H1 (cell line): ENCODE data around the gene CCDC74A. TPM values are rescaled to one million over a fixed set of nuclear protein-coding genes. Genes with fewer than 3 reads are reported as not detected.
"Not testable (repeated sequence)": the region's sequence is repeated elsewhere in the genome, so short reads cannot be mapped to it uniquely, and the experiment has no call there.

Experiments used
- CTCF ChIA-PET: fragments of 300-600 bp; sonication (Branson Sonifier 250); formaldehyde crosslinking; loops from one replicate; lab custom pipeline; 2021; ENCODE audit not compliant: partially characterized antibody; lab: Charles Lee
- POLR2A ChIA-PET: fragments of 300-600 bp; sonication (Branson Sonifier 250); formaldehyde crosslinking; loops from one replicate; lab custom pipeline; 2021; ENCODE audit warnings: inconsistent platforms; ENCODE audit not compliant: partially characterized antibody; lab: Charles Lee
- DNase-seq, 2 experiments: peaks; one replicate each; pipeline versions ENCODE4 v3.0.0 to v3.0.0-alpha.2; 2010 to 2022; ENCODE audit warnings: low spot score in 2 of 2, low read depth in 1 of 2, mixed read lengths in 1 of 2
- FAIRE-seq: peaks from 2 replicates; lab custom pipeline; 2011; peaks lifted over from hg19 to GRCh38; lab: Jason Lieb, UNC
- H2AFZ ChIP-seq: 2 replicates; pipeline ENCODE4 v1.8.1; 2012; ENCODE audit warnings: low read length, inconsistent platforms
- H2AK5ac ChIP-seq: 2 replicates; pipeline ENCODE4 v1.6.1; 2013; ENCODE audit warnings: low read depth, low read length
- H2BK120ac ChIP-seq: replicated peaks from 2 replicates; pipeline ENCODE3; 2013; ENCODE audit warnings: low read depth, low read length, inconsistent platforms
- H2BK12ac ChIP-seq: 2 replicates; pipeline ENCODE4 v1.6.1; 2013; ENCODE audit warnings: low read depth, low read length
- H2BK15ac ChIP-seq: 2 replicates; pipeline ENCODE4 v1.6.1; 2013; ENCODE audit warnings: low read length
- H2BK20ac ChIP-seq: 2 replicates; pipeline ENCODE4 v1.6.1; 2013; ENCODE audit warnings: low read length
- H2BK5ac ChIP-seq: 2 replicates; pipeline ENCODE4 v1.6.1; 2013; ENCODE audit warnings: low read depth, low read length
- H3K14ac ChIP-seq: 2 replicates; pipeline ENCODE4 v1.6.1; 2013; ENCODE audit warnings: inconsistent platforms; ENCODE audit not compliant: insufficient read length
- H3K18ac ChIP-seq: 2 replicates; pipeline ENCODE4 v1.6.1; 2013; ENCODE audit warnings: low read length; ENCODE audit errors: extremely low read depth
- H3K23ac ChIP-seq: 2 replicates; pipeline ENCODE4 v1.6.1; 2013; ENCODE audit warnings: inconsistent platforms; ENCODE audit not compliant: insufficient read length
- H3K23me2 ChIP-seq: 2 replicates; pipeline ENCODE4 v1.6.1; 2013; ENCODE audit warnings: low read depth, low read length
- H3K27ac ChIP-seq: 2 replicates; pipeline ENCODE4 v1.6.1; 2011; ENCODE audit warnings: low read depth, low read length, inconsistent platforms
- H3K27me3 ChIP-seq, 4 experiments: replicated peaks in 1 of 4; 1 replicate in 1 of 4; 2 replicates in 3 of 4; pipeline versions ENCODE4 v1.6.1 to v1.8.1; 2011 to 2013; ENCODE audit warnings: low read length in 3 of 4, mild to moderate bottlenecking in 3 of 4, inconsistent platforms in 2 of 4, mixed read lengths in 2 of 4, moderate library complexity in 1 of 4; ENCODE audit not compliant: control insufficient read depth in 3 of 4, insufficient read depth in 3 of 4; ENCODE audit errors: extremely low read depth in 1 of 4
- H3K36me3 ChIP-seq, 4 experiments: 2 replicates each; pipeline versions ENCODE4 v1.6.1 to v1.8.1; 2011 to 2013; ENCODE audit warnings: mild to moderate bottlenecking in 4 of 4, low read length in 3 of 4, moderate library complexity in 2 of 4, control low read depth in 1 of 4, inconsistent platforms in 1 of 4; ENCODE audit not compliant: insufficient read depth in 4 of 4, control insufficient read depth in 2 of 4
- H3K4ac ChIP-seq: replicated peaks from 2 replicates; pipeline ENCODE3; 2013; ENCODE audit warnings: low read length, low read depth, mixed read lengths, inconsistent platforms; ENCODE audit not compliant: insufficient read length
- H3K4me1 ChIP-seq, 4 experiments: replicated peaks in 1 of 4; 1 replicate in 1 of 4; 2 replicates in 3 of 4; pipeline versions ENCODE4 v1.6.1 to v1.8.1; 2011 to 2013; ENCODE audit warnings: low read length in 3 of 4, inconsistent platforms in 2 of 4, mixed read lengths in 1 of 4; ENCODE audit not compliant: insufficient read depth in 4 of 4, control insufficient read depth in 3 of 4
- H3K4me2 ChIP-seq, 2 experiments: 2 replicates each; pipeline versions ENCODE4 v1.6.1 to v1.8.1; 2011 to 2013; ENCODE audit warnings: low read depth in 2 of 2, low read length in 2 of 2, control low read depth in 1 of 2, inconsistent platforms in 1 of 2, mild to moderate bottlenecking in 1 of 2; ENCODE audit not compliant: insufficient read depth in 1 of 2
- H3K4me3 ChIP-seq, 4 experiments: fragments of 200-600, 300-600 bp in 1 of 4; sonication (generic), shearing (Covaris generic), sonication (Bioruptor Twin) in 1 of 4; 2 replicates each; pipeline versions ENCODE4 v1.5.1 to v1.8.1; 2011 to 2016; ENCODE audit warnings: low read length in 4 of 4, low read depth in 3 of 4, control low read depth in 2 of 4, inconsistent platforms in 2 of 4, mild to moderate bottlenecking in 2 of 4, mixed read lengths in 1 of 4, moderate library complexity in 1 of 4; ENCODE audit not compliant: insufficient read depth in 2 of 4; ENCODE audit errors: extremely low read depth in 1 of 4
- H3K56ac ChIP-seq: replicated peaks from 2 replicates; pipeline ENCODE3; 2013; ENCODE audit warnings: low read depth, mild to moderate bottlenecking, mixed read lengths, low read length, inconsistent platforms; ENCODE audit not compliant: insufficient read length
- H3K79me1 ChIP-seq: 2 replicates; pipeline ENCODE4 v1.6.1; 2013; ENCODE audit warnings: low read depth, low read length, control low read depth
- H3K79me2 ChIP-seq, 2 experiments: 2 replicates each; pipeline versions ENCODE4 v1.6.1 to v1.8.1; 2012 to 2013; ENCODE audit warnings: low read length in 2 of 2, mild to moderate bottlenecking in 2 of 2, inconsistent platforms in 1 of 2; ENCODE audit not compliant: insufficient read depth in 2 of 2, control insufficient read depth in 1 of 2
- H3K9ac ChIP-seq, 4 experiments: replicated peaks in 1 of 4; 1 replicate in 1 of 4; 2 replicates in 3 of 4; pipeline versions ENCODE4 v1.6.1 to v1.8.1; 2011 to 2013; ENCODE audit warnings: low read depth in 3 of 4, low read length in 3 of 4, control low read depth in 2 of 4, mild to moderate bottlenecking in 2 of 4, moderate library complexity in 2 of 4, inconsistent platforms in 1 of 4; ENCODE audit errors: extremely low read depth in 1 of 4
- H3K9me3 ChIP-seq, 2 experiments: 2 replicates each; pipeline versions ENCODE4 v1.6.1 to v1.8.1; 2012 to 2013; ENCODE audit warnings: mild to moderate bottlenecking in 2 of 2, moderate library complexity in 2 of 2, control low read depth in 1 of 2, inconsistent platforms in 1 of 2, low read depth in 1 of 2, low read length in 1 of 2, mixed read lengths in 1 of 2; ENCODE audit not compliant: insufficient read depth in 2 of 2
- H4K20me1 ChIP-seq, 2 experiments: replicated peaks in 1 of 2; 2 replicates each; pipeline versions ENCODE3 to v1.8.1; 2011 to 2013; ENCODE audit warnings: inconsistent platforms in 2 of 2, low read length in 2 of 2, mild to moderate bottlenecking in 1 of 2; ENCODE audit not compliant: insufficient read depth in 2 of 2, control insufficient read depth in 1 of 2
- H4K5ac ChIP-seq: 2 replicates; pipeline ENCODE4 v1.6.1; 2013; ENCODE audit warnings: low read length, low read depth, mixed read lengths, inconsistent platforms; ENCODE audit not compliant: insufficient read length
- H4K8ac ChIP-seq: 2 replicates; pipeline ENCODE4 v1.8.0; 2013; ENCODE audit warnings: mild to moderate bottlenecking, moderate library complexity, low read length, inconsistent platforms; ENCODE audit not compliant: insufficient read depth; ENCODE audit errors: extremely low read depth
- H4K91ac ChIP-seq: replicated peaks from 2 replicates; pipeline ENCODE3; 2013; ENCODE audit warnings: low read length, mixed read lengths, inconsistent platforms; ENCODE audit not compliant: insufficient read length
- WGBS, 2 experiments: shearing (Covaris generic) in 1 of 2; methylation state at CpG; one replicate each; pipeline versions ENCODE4 v1.1.6 to v1.1.7; 2013 to 2015; ENCODE audit warnings: low lambda C conversion rate in 2 of 2, mixed read lengths in 2 of 2, inconsistent platforms in 1 of 2, low coverage in 1 of 2, missing lambda C conversion rate in 1 of 2; ENCODE audit not compliant: insufficient replicate concordance in 2 of 2, insufficient coverage in 1 of 2, insufficient read length in 1 of 2; ENCODE audit errors: extremely low coverage in 1 of 2, missing lambda C conversion rate in 1 of 2; 5-methylcytosine and 5-hydroxymethylcytosine counted together
- polyA plus RNA-seq, 7 experiments: library from polyadenylated mRNA; depleted of rRNA in 3 of 7; stranded (reverse) in 5 of 7; unstranded in 2 of 7; fragments of >200 nt in 5 of 7; fragments of 200-250 nt in 2 of 7; gene quantifications; 1 replicate in 5 of 7; 2 replicates in 1 of 7; 4 replicates in 1 of 7; pipeline versions ENCODE4 v1.2.1 to v1.2.3, GENCODE V29; 2011 to 2013; ENCODE audit warnings: missing spikeins in 2 of 7, mixed read lengths in 2 of 7
- total RNA-seq: library from RNA; stranded (reverse); fragmentation: NEBNext Ultra II Directional; extraction: Animal tissue kit (Norgen Biotek cat#: 25700); gene quantifications from 2 replicates; pipeline ENCODE4 v1.2.1, GENCODE V29; 2021

CCDC74A gene
- total and polyA plus RNA-seq, 2 of the 8 experiments (the other 6 are each of a cell fraction or from before 2014, with no cell fraction given) = 18.1 to 21.0 TPM

DNA sequence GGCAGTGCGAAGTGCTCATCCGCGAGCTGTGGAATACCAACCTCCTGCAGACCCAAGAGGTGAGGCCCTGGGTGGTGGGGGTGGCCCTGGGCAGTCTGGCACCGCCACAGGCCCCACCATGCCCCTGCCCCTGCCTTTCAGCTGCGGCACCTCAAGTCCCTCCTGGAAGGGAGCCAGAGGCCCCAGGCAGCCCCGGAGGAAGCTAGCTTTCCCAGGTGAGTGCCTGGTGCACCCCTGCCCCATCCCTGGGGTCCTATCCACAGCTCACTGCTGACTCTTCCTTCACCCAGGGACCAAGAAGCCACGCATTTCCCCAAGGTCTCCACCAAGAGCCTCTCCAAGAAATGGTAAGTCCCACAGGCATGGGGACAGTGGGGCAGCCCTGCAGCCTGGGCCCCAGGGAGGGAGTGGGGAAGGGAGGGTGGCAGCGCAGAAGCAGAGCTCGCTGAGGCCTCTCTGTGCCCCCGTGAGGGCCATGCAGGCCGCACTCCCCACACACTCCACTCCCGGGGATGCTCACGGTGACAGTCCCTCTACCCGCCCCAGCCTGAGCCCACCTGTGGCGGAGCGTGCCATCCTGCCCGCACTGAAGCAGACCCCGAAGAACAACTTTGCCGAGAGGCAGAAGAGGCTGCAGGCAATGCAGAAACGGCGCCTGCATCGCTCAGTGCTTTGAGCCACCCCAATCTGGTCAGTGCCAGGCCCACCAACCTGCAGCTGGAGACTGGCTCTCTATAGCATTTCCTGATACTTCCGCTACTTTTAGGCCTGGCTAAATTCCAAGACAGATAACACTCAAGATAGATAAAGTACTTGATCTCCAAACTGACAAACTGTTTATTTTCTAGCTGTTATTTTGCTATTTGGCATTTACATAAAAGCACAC is 5.3 kb downstream of the CCDC74A start:
- CTCF ChIA-PET = interaction anchor here (1.1 kb wide), 1 partner anchor 104 kb away, joined by 3 read pairs; no protein-coding TSS in a partner anchor
- H4K91ac ChIP-seq, H4K20me1 ChIP-seq, H3K23me2 ChIP-seq, H3K4me2 ChIP-seq, H3K9ac ChIP-seq, H2AFZ ChIP-seq, H3K4ac ChIP-seq, H3K14ac ChIP-seq, POLR2A ChIA-PET, H3K4me3 ChIP-seq, H2BK120ac ChIP-seq, H2BK12ac ChIP-seq, H2BK20ac ChIP-seq, H3K9me3 ChIP-seq, H4K8ac ChIP-seq, H3K27ac ChIP-seq, H2BK5ac ChIP-seq, H2BK15ac ChIP-seq, H3K18ac ChIP-seq, H3K4me1 ChIP-seq, H3K23ac ChIP-seq, H3K79me2 ChIP-seq, H3K56ac ChIP-seq, H3K36me3 ChIP-seq, H4K5ac ChIP-seq, H2AK5ac ChIP-seq, H3K79me1 ChIP-seq, H3K27me3 ChIP-seq: not testable (repeated sequence)
- DNase-seq = peak in 1 of 2 experiments; percentile 31
- peak; percentile 28 for FAIRE-seq
- WGBS, 2 experiments = 94% methylated on average over 14 of the region's 23 CpGs; no CpG with 5 or more reads in 1 of the 2 experiments
